ENCODE data around the gene NFATC2.

- TF ChIP-seq, protein P1, sequence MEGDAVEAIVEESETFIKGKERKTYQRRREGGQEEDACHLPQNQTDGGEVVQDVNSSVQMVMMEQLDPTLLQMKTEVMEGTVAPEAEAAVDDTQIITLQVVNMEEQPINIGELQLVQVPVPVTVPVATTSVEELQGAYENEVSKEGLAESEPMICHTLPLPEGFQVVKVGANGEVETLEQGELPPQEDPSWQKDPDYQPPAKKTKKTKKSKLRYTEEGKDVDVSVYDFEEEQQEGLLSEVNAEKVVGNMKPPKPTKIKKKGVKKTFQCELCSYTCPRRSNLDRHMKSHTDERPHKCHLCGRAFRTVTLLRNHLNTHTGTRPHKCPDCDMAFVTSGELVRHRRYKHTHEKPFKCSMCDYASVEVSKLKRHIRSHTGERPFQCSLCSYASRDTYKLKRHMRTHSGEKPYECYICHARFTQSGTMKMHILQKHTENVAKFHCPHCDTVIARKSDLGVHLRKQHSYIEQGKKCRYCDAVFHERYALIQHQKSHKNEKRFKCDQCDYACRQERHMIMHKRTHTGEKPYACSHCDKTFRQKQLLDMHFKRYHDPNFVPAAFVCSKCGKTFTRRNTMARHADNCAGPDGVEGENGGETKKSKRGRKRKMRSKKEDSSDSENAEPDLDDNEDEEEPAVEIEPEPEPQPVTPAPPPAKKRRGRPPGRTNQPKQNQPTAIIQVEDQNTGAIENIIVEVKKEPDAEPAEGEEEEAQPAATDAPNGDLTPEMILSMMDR (IDR thresholded peaks at IDR 0.05), result no peak
- no peak for TF ChIP-seq POLR2A (IDR thresholded peaks at IDR 0.05)
- TF ChIP-seq POLR2AphosphoS5 (IDR thresholded peaks at IDR 0.05), result no peak
- TF ChIP-seq EP300 (IDR thresholded peaks at IDR 0.05; ENCODE audit: low read depth), result no peak
Measured at GRCh38 chr20:51362254-51362653, 180.3 kb downstream of the NFATC2 start.
